ENCODE results near the gene PLEKHB1.

GRCh38 chr11:73651252-73651651, 4.9 kb downstream of the PLEKHB1 start:
- TF ChIP-seq CTCF (IDR thresholded peaks at IDR 0.05) (no peak), ZFX (IDR thresholded peaks at IDR 0.05; ENCODE audit: borderline replicate concordance) (no peak)

Measured in 22Rv1 (cell line).